Mesothelial cell of epicardium (in vitro differentiated cells): ENCODE results near the gene VASH1. TPM values are rescaled to one million over a fixed set of nuclear protein-coding genes. Genes with fewer than 3 reads are reported as not detected.

Experiments used
- DNase-seq, 2 experiments: peaks; one replicate each; pipeline ENCODE4 v3.0.0; 2021; ENCODE audit warnings: low spot score in 2 of 2; ENCODE audit not compliant: unreplicated experiment in 2 of 2
- H3K27ac Mint-ChIP-seq: 2 replicates; pipeline ENCODE4 v1.8.0; 2021; ENCODE audit warnings: mixed read lengths
- H3K27me3 Mint-ChIP-seq: 2 replicates; pipeline ENCODE4 v1.8.0; 2021; ENCODE audit warnings: low read depth, mixed read lengths
- H3K36me3 Mint-ChIP-seq: 2 replicates; pipeline ENCODE4 v1.8.0; 2021; ENCODE audit warnings: mixed read lengths
- H3K4me1 Mint-ChIP-seq: 2 replicates; pipeline ENCODE4 v1.8.0; 2021; ENCODE audit warnings: mixed read lengths
- H3K4me3 Mint-ChIP-seq: 2 replicates; pipeline ENCODE4 v1.8.0; 2021; ENCODE audit warnings: mild to moderate bottlenecking, moderate library complexity, mixed read lengths
- H3K9me3 Mint-ChIP-seq: 2 replicates; pipeline ENCODE4 v1.8.0; 2021; ENCODE audit warnings: mixed read lengths
- CTCF ChIP-seq: fragments of 200-600 bp; sonication (generic); IDR thresholded peaks from one replicate; pipeline ENCODE4 v1.5.0; 2021; ENCODE audit warnings: antibody characterized with exemption; ENCODE audit not compliant: unreplicated experiment
- total RNA-seq: library from RNA; stranded (reverse); gene quantifications from 3 replicates; pipeline ENCODE4 v1.2.1, GENCODE V29; 2021

The VASH1 gene
- total RNA-seq, 1 donor from 2014 or later = 55.5 TPM

- TF ChIP-seq CTCF = no peak
- peaks cover 4% of the 10 kb centered on the region for H3K36me3 Mint-ChIP-seq
- H3K9me3 Mint-ChIP-seq = no peaks in the 10 kb centered on the region
- peaks cover 28% of the 10 kb centered on the region for H3K4me1 Mint-ChIP-seq
- DNase-seq = peak; percentile 87 to 94
- peak within 1 kb of the TSS; percentile 94 for H3K27ac Mint-ChIP-seq
- H3K27me3 Mint-ChIP-seq = no peaks in the 10 kb centered on the region
- H3K4me3 Mint-ChIP-seq = peak within 1 kb of the TSS; percentile 90
Measured at GRCh38 chr14:76812422-76813383, 51.4 kb downstream of the VASH1 start, which contains the start of gene ANGEL1. TSS of gene ANGEL1 (minus strand) at chr14:76812882. CDS start at chr14:76812827, 55 bp downstream.

- Mint-ChIP-seq H3K27ac (no peak overlapping the region), H3K36me3 (no peaks in the 10 kb centered on the region), H3K4me1 (peaks cover 22% of the 10 kb centered on the region), H3K4me3 (no peak overlapping the region), H3K27me3 (peaks cover 4% of the 10 kb centered on the region), H3K9me3 (no peaks in the 10 kb centered on the region)
- no peak for DNase-seq
- TF ChIP-seq CTCF = no peak
Measured at GRCh38 chr14:76814726-76815645, 53.7 kb downstream of the VASH1 start.

GRCh38 chr14:76820700-76821099 lies 59.4 kb downstream of the VASH1 start:
- H3K4me3 Mint-ChIP-seq = no peak overlapping the region
- H3K36me3 Mint-ChIP-seq = no peaks in the 10 kb centered on the region
- H3K4me1 Mint-ChIP-seq = no peaks in the 10 kb centered on the region
- H3K27ac Mint-ChIP-seq = no peak overlapping the region
- H3K9me3 Mint-ChIP-seq = no peaks in the 10 kb centered on the region
- H3K27me3 Mint-ChIP-seq = peaks cover 26% of the 10 kb centered on the region
- no peak for DNase-seq
- TF ChIP-seq CTCF = no peak

GRCh38 chr14:76826122-76826521 lies 64.9 kb downstream of the VASH1 start, which contains the start of gene LRRC74A:
TSS of gene LRRC74A (plus strand) at chr14:76826408. CDS start at chr14:76826698, 290 bp downstream.
- TF ChIP-seq CTCF = no peak
- H3K4me3 Mint-ChIP-seq = no peak within 1 kb of the TSS
- DNase-seq = no peak
- H3K27me3 Mint-ChIP-seq = peaks cover 37% of the 10 kb centered on the region
- H3K27ac Mint-ChIP-seq = no peak within 1 kb of the TSS
- no peaks in the 10 kb centered on the region for H3K36me3 Mint-ChIP-seq
- no peaks in the 10 kb centered on the region for H3K4me1 Mint-ChIP-seq
- H3K9me3 Mint-ChIP-seq = no peaks in the 10 kb centered on the region

- no peak overlapping the region for H3K4me3 Mint-ChIP-seq
- no peak for DNase-seq
Measured at GRCh38 chr14:76827696-76828296, 66.5 kb downstream of the VASH1 start.

More at GRCh38 chr14:76827696-76828296, 66.5 kb downstream of the VASH1 start:
- peaks cover 36% of the 10 kb centered on the region for H3K27me3 Mint-ChIP-seq
- peaks cover 5% of the 10 kb centered on the region for H3K9me3 Mint-ChIP-seq
- H3K4me1 Mint-ChIP-seq = no peaks in the 10 kb centered on the region
- H3K36me3 Mint-ChIP-seq = no peaks in the 10 kb centered on the region
- TF ChIP-seq CTCF = no peak
- no peak overlapping the region for H3K27ac Mint-ChIP-seq
